HG03045 (cell line): ENCODE data around the gene THAP3.

Experiments used
- ATAC-seq: cut with Tn5 transposase; IDR thresholded peaks from one replicate; pipeline ENCODE4 v1.9.1; 2021; ENCODE audit warnings: mild to moderate bottlenecking, moderate library complexity; ENCODE audit not compliant: unreplicated experiment

THAP3 gene

GRCh38 chr1:6666696-6667095 lies 42.0 kb downstream of the THAP3 start:
- ATAC-seq, result no peak

GRCh38 chr1:6667139-6667538 lies 42.5 kb downstream of the THAP3 start:
- ATAC-seq, result no peak

- no peak for ATAC-seq
Observed at GRCh38 chr1:6668503-6668902, 43.8 kb downstream of the THAP3 start.

GRCh38 chr1:6672558-6672957 lies 47.9 kb downstream of the THAP3 start:
- ATAC-seq, result no peak

- ATAC-seq, result no peak
Observed at GRCh38 chr1:6673816-6674398, 49.2 kb downstream of the THAP3 start.

DNA sequence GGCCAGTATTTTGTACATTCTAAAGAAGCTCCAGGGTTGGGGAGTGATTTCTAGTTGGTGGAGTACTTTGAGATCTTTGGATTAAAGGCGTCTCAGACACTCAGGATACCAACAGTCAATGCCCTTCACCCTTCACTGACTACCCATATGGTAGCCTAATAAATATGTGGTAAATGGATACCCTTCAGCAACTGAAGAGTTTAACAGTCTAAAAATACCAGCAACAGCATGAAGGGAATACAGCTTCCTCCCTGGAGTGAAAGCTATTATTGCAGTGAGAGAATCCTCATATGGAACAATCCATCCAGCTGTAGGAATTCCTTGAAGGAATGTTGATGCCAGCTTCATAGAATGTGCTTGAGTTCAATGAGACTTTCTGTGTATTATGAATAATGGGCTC lies 50.1 kb downstream of the THAP3 start:
- ATAC-seq, result no peak

GRCh38 chr1:6675941-6676340 lies 51.3 kb downstream of the THAP3 start:
- no peak for ATAC-seq
